Dermis blood vessel endothelial cell (primary cell): Measurements from ENCODE around the gene TNIP3. TPM values are rescaled to one million over a fixed set of nuclear protein-coding genes. Genes with fewer than 3 reads are reported as not detected.
"Not testable (repeated sequence)": the region's sequence is repeated elsewhere in the genome, so short reads cannot be mapped to it uniquely, and the experiment has no call there.

Experiments used
- DNase-seq: peaks from one replicate; pipeline ENCODE4 v3.0.0; 2010
- total RNA-seq: library from RNA; depleted of rRNA; stranded (reverse); fragments of >200 nt; gene quantifications from 2 replicates; pipeline ENCODE4 v1.2.3, GENCODE V29; 2014

TNIP3 gene
- total RNA-seq, 1 donor from 2014 or later, result 0.17 TPM

GRCh38 chr4:121177246-121178137 is 13.4 kb upstream of the TNIP3 start:
- no peak for DNase-seq

- no peak for DNase-seq
These were observed 12.2 kb upstream of the TNIP3 start for GRCh38 chr4:121176082-121176934.

- DNase-seq, result not testable (repeated sequence)
These were observed 7.4 kb upstream of the TNIP3 start for GRCh38 chr4:121171477-121171876.

GRCh38 chr4:121168446-121169281 is 4.5 kb upstream of the TNIP3 start:
- DNase-seq, result no peak

GRCh38 chr4:121166976-121167375 is 2.9 kb upstream of the TNIP3 start:
- no peak for DNase-seq

- no peak for DNase-seq
These were observed 1.1 kb upstream of the TNIP3 start for GRCh38 chr4:121165206-121165605.

- peak; percentile 29 for DNase-seq
These were observed 7.0 kb downstream of the TNIP3 start for GRCh38 chr4:121156822-121157769.

- peak; percentile 91 for DNase-seq
These were observed 8.2 kb downstream of the TNIP3 start for GRCh38 chr4:121155893-121156292.

- no peak for DNase-seq
These were observed 10.0 kb downstream of the TNIP3 start for GRCh38 chr4:121154103-121154515.

- DNase-seq, result no peak
These were observed 12.2 kb downstream of the TNIP3 start for GRCh38 chr4:121151942-121152341.

- DNase-seq, result no peak
These were observed 13.6 kb downstream of the TNIP3 start for GRCh38 chr4:121150486-121150885.

GRCh38 chr4:121150003-121150402 is 14.1 kb downstream of the TNIP3 start:
- DNase-seq, result no peak

GRCh38 chr4:121148621-121149020 is 15.5 kb downstream of the TNIP3 start:
- no peak for DNase-seq

GRCh38 chr4:121148000-121148399 is 16.1 kb downstream of the TNIP3 start:
- DNase-seq, result no peak

GRCh38 chr4:121146530-121146929 is 17.6 kb downstream of the TNIP3 start:
- DNase-seq, result no peak

- no peak for DNase-seq
These were observed 18.7 kb downstream of the TNIP3 start for GRCh38 chr4:121145430-121145829.

GRCh38 chr4:121144021-121144420 is 20.1 kb downstream of the TNIP3 start:
- no peak for DNase-seq

- DNase-seq, result no peak
These were observed 21.0 kb downstream of the TNIP3 start for GRCh38 chr4:121143131-121143530.

- peak; percentile 26 for DNase-seq
These were observed 23.2 kb downstream of the TNIP3 start for GRCh38 chr4:121140716-121141460.

GRCh38 chr4:121139533-121140222 is 24.4 kb downstream of the TNIP3 start:
- peak; percentile 65 for DNase-seq
